SK-N-SH (cell line): ENCODE data around the gene DYRK1A. TPM values are rescaled to one million over a fixed set of nuclear protein-coding genes. Genes with fewer than 3 reads are reported as not detected.

Experiments used
- CTCF ChIA-PET: fragments of 300-600, 350-600 bp; formaldehyde crosslinking; extraction: SDS; loops from one replicate; lab custom pipeline; 2021; lab: Yijun Ruan, JAX
- POLR2A ChIA-PET: fragments of 350-600 bp; sonication (Branson Sonifier 250); formaldehyde crosslinking; extraction: SDS; loops from one replicate; lab custom pipeline; 2020; ENCODE audit warnings: antibody characterized with exemption, inconsistent platforms; lab: Yijun Ruan, JAX
- DNase-seq: peaks from one replicate; pipeline ENCODE4 v3.0.0; 2012
- H2AFZ ChIP-seq: fragments of 200-600 bp; sonication (generic); 2 replicates; pipeline ENCODE4 v1.8.1; 2016; ENCODE audit warnings: antibody characterized with exemption, mild to moderate bottlenecking, low read depth
- H3F3A ChIP-seq: fragments of 200-600 bp; sonication (generic); replicated peaks from 2 replicates; pipeline ENCODE3; 2016; ENCODE audit warnings: antibody characterized with exemption, mild to moderate bottlenecking; ENCODE audit not compliant: insufficient read depth
- H3K27ac ChIP-seq, 2 experiments: fragments of 200-500 bp in 1 of 2; fragments of 200-600 bp in 1 of 2; sonication (Bioruptor generic) in 1 of 2; sonication (generic), shearing (Covaris generic) in 1 of 2; 2 replicates each; pipeline versions ENCODE4 v1.5.1 to v1.6.1; 2014 to 2016; ENCODE audit warnings: low read depth in 2 of 2, inconsistent platforms in 1 of 2, low read length in 1 of 2, mild to moderate bottlenecking in 1 of 2, mixed read lengths in 1 of 2
- H3K27me3 ChIP-seq: fragments of 200-600 bp; sonication (generic), shearing (Covaris generic); 2 replicates; pipeline ENCODE4 v1.6.1; 2016; ENCODE audit warnings: mixed run types; ENCODE audit not compliant: insufficient read depth
- H3K36me3 ChIP-seq, 2 experiments: fragments of 200-500 bp in 1 of 2; fragments of 200-600 bp in 1 of 2; sonication (Bioruptor generic) in 1 of 2; sonication (generic) in 1 of 2; replicated peaks in 1 of 2; 2 replicates each; pipeline versions ENCODE3 to v1.5.1; 2014 to 2016; ENCODE audit warnings: low read length in 1 of 2, mild to moderate bottlenecking in 1 of 2; ENCODE audit not compliant: insufficient read depth in 2 of 2, control insufficient read depth in 1 of 2
- H3K4me1 ChIP-seq, 2 experiments: fragments of 200-500 bp in 1 of 2; fragments of 200-600 bp in 1 of 2; sonication (Bioruptor generic) in 1 of 2; sonication (generic), shearing (Covaris generic) in 1 of 2; 2 replicates each; pipeline versions ENCODE4 v1.5.1 to v1.6.1; 2014 to 2016; ENCODE audit warnings: low read depth in 1 of 2, low read length in 1 of 2, mixed run types in 1 of 2; ENCODE audit not compliant: insufficient read depth in 2 of 2, control insufficient read depth in 1 of 2
- H3K4me2 ChIP-seq: fragments of 200-600 bp; sonication (generic), shearing (Covaris generic); 2 replicates; pipeline ENCODE4 v1.6.1; 2017; ENCODE audit warnings: mixed run types
- H3K4me3 ChIP-seq, 2 experiments: fragments of 200-500 bp in 1 of 2; fragments of 200-600 bp in 1 of 2; sonication (Bioruptor generic) in 1 of 2; sonication (generic), shearing (Covaris generic) in 1 of 2; 2 replicates each; pipeline versions ENCODE4 v1.5.1 to v1.8.1; 2014 to 2016; ENCODE audit warnings: low read depth in 2 of 2, inconsistent platforms in 1 of 2, low read length in 1 of 2, mild to moderate bottlenecking in 1 of 2, mixed read lengths in 1 of 2, moderate library complexity in 1 of 2
- H3K79me2 ChIP-seq: fragments of 200-600 bp; sonication (generic); 2 replicates; pipeline ENCODE4 v1.8.1; 2017; ENCODE audit warnings: mild to moderate bottlenecking; ENCODE audit not compliant: insufficient read depth
- H3K9ac ChIP-seq: fragments of 200-600 bp; sonication (generic); 2 replicates; pipeline ENCODE4 v1.6.1; 2017; ENCODE audit warnings: mixed run types
- H3K9me2 ChIP-seq: fragments of 200-600 bp; sonication (generic); 2 replicates; pipeline ENCODE4 v1.6.1; 2017; ENCODE audit warnings: mixed run types
- H3K9me3 ChIP-seq: fragments of 200-600 bp; sonication (generic); 2 replicates; pipeline ENCODE4 v1.6.1; 2017; ENCODE audit warnings: mixed run types, mild to moderate bottlenecking, moderate library complexity
- H4K20me1 ChIP-seq: fragments of 200-600 bp; sonication (generic); 2 replicates; pipeline ENCODE4 v1.6.1; 2017; ENCODE audit warnings: mild to moderate bottlenecking, mixed run types; ENCODE audit not compliant: insufficient read depth
- ELF1 ChIP-seq: IDR thresholded peaks from 2 replicates; pipeline ENCODE4 v1.4.0; 2012
- FOXJ3 ChIP-seq: sonication (generic); formaldehyde crosslinking; IDR thresholded peaks from 2 replicates; pipeline ENCODE4 v1.5.1; 2020; ENCODE audit warnings: mild to moderate bottlenecking, missing genetic modification reagents
- FOXM1 ChIP-seq: IDR thresholded peaks from 2 replicates; pipeline ENCODE4 v1.4.0; 2012; ENCODE audit warnings: low read depth, mild to moderate bottlenecking
- NFIC ChIP-seq: IDR thresholded peaks from 2 replicates; pipeline ENCODE4 v1.4.0; 2012; ENCODE audit warnings: borderline replicate concordance
- NRF1 ChIP-seq: IDR thresholded peaks from 2 replicates; pipeline ENCODE4 v1.6.1; 2012; ENCODE audit warnings: low read depth, mild to moderate bottlenecking, low read length
- POLR2AphosphoS5 ChIP-seq: IDR thresholded peaks from 2 replicates; pipeline ENCODE4 v1.6.1; 2012; ENCODE audit warnings: low read depth, low read length
- RCOR1 ChIP-seq: fragments of 150-350 bp; IDR thresholded peaks from 2 replicates; pipeline ENCODE4 v1.6.1; 2017; ENCODE audit warnings: antibody characterized with exemption, low read length
- RFX5 ChIP-seq: IDR thresholded peaks from 2 replicates; pipeline ENCODE4 v1.6.1; 2012; ENCODE audit warnings: mild to moderate bottlenecking, improper control_type of control experiment, low read length
- RXRA ChIP-seq: IDR thresholded peaks from 2 replicates; pipeline ENCODE4 v1.4.0; 2012; ENCODE audit warnings: low read depth, mild to moderate bottlenecking, borderline replicate concordance
- SIN3A ChIP-seq: IDR thresholded peaks from 2 replicates; pipeline ENCODE4 v1.6.1; 2012; ENCODE audit warnings: low read depth, mild to moderate bottlenecking, low read length, moderate library complexity, borderline replicate concordance
- TCF12 ChIP-seq: IDR thresholded peaks from 2 replicates; pipeline ENCODE4 v1.4.0; 2012
- YY1 ChIP-seq: IDR thresholded peaks from 2 replicates; pipeline ENCODE4 v1.4.0; 2012; ENCODE audit warnings: low read depth, mild to moderate bottlenecking
- WGBS: methylation state at CpG from one replicate; pipeline ENCODE4 v1.1.6; 2017; ENCODE audit warnings: low lambda C conversion rate; 5-methylcytosine and 5-hydroxymethylcytosine counted together
- polyA plus RNA-seq, 3 experiments: library from polyadenylated mRNA; depleted of rRNA; stranded (reverse); fragments of >200 nt; gene quantifications; 2 replicates each; pipeline ENCODE4 v1.2.3, GENCODE V29; 2012
- TF ChIP-seq, protein P1 (sequence below): fragments of 150-350 bp; IDR thresholded peaks from 2 replicates; pipeline ENCODE4 v1.6.1; 2016; ENCODE audit warnings: mild to moderate bottlenecking, low read depth, low read length
- TF ChIP-seq, protein P2 (sequence below): IDR thresholded peaks from 2 replicates; pipeline ENCODE4 v1.4.0; 2012; ENCODE audit warnings: low read depth, borderline replicate concordance

DYRK1A gene
- polyA plus RNA-seq, 1 of the 3 experiments (the other 2 are of a cell fraction), result 19.3 TPM

DNA sequence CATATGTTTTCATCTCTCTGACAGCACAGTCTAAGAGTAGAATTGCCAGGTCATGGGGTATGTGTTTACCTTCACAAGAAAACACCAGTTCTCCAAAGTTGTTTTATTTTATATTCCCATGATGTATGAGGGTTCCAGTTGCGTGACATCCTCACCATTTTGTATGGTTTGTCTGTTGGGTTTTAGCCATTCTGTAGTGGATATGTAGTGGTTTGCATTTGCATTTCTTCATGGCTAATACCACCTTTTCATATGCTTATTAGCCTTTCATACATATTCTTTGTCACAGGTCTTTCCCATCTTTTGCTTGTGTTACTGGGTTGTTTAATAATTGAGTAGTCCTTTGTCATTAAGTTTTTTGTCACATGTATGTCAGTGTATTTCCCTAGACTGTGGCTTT lies 132.1 kb downstream of the DYRK1A start (continued):
- TF ChIP-seq, protein P1, sequence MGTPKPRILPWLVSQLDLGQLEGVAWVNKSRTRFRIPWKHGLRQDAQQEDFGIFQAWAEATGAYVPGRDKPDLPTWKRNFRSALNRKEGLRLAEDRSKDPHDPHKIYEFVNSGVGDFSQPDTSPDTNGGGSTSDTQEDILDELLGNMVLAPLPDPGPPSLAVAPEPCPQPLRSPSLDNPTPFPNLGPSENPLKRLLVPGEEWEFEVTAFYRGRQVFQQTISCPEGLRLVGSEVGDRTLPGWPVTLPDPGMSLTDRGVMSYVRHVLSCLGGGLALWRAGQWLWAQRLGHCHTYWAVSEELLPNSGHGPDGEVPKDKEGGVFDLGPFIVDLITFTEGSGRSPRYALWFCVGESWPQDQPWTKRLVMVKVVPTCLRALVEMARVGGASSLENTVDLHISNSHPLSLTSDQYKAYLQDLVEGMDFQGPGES, result no peak
- TF ChIP-seq RFX5, result no peak
- no peak for TF ChIP-seq SIN3A
- TF ChIP-seq FOXJ3 (CRISPR knock-in tag), result no peak

DNA sequence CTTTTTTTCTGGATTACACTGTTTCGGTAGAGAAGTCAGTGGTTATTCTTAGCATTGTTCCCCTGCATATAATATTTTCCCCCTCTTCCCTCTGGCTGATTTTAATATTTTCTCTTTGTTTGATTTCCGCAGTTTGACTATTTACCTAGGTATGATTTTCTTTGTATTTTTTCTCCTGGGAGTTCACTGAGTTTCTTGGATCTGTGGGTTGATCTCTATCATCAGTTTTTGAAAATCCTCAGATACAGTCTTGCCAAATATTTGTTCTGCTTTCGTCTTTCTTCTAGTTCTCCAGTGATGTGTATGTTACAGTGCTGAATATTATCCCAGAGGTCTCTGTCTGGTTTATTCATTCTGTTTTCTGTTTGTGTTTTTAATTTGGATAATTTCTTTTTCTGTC lies 136.4 kb downstream of the DYRK1A start:
- Histone ChIP-seq H3K4me2 (no peak overlapping the region), H4K20me1 (no peaks in the 10 kb centered on the region), H2AFZ (no peak overlapping the region), H3K79me2 (peaks cover 48% of the 10 kb centered on the region), H3K27me3 (no peaks in the 10 kb centered on the region), H3K36me3 (peaks cover 71 to 87% of the 10 kb centered on the region in 2 experiments), H3K4me3 (no peak overlapping the region), H3K9me3 (peaks cover 22% of the 10 kb centered on the region), H3F3A (peaks cover 8% of the 10 kb centered on the region), H3K27ac (no peak overlapping the region), H3K9me2 (no peaks in the 10 kb centered on the region), H3K9ac (no peak overlapping the region), H3K4me1 (no peaks in the 10 kb centered on the region)
- WGBS, result 97% methylated on average over 3 of the region's 3 CpGs
- DNase-seq, result no peak
- CTCF ChIA-PET, result no interaction called here
- TF ChIP-seq SIN3A (no peak), NFIC (no peak), YY1 (no peak), RCOR1 (no peak), NRF1 (no peak), FOXJ3 (CRISPR knock-in tag) (no peak), FOXM1 (no peak), TCF12 (no peak), POLR2AphosphoS5 (no peak), RXRA (no peak), ELF1 (no peak), RFX5 (no peak)
- TF ChIP-seq, protein P1, result no peak
- TF ChIP-seq, protein P2, sequence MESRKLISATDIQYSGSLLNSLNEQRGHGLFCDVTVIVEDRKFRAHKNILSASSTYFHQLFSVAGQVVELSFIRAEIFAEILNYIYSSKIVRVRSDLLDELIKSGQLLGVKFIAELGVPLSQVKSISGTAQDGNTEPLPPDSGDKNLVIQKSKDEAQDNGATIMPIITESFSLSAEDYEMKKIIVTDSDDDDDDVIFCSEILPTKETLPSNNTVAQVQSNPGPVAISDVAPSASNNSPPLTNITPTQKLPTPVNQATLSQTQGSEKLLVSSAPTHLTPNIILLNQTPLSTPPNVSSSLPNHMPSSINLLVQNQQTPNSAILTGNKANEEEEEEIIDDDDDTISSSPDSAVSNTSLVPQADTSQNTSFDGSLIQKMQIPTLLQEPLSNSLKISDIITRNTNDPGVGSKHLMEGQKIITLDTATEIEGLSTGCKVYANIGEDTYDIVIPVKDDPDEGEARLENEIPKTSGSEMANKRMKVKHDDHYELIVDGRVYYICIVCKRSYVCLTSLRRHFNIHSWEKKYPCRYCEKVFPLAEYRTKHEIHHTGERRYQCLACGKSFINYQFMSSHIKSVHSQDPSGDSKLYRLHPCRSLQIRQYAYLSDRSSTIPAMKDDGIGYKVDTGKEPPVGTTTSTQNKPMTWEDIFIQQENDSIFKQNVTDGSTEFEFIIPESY, result no peak
- POLR2A ChIA-PET, result no interaction called here
